WTC11 (cell line): Measurements from ENCODE around the gene MT2A. TPM values are rescaled to one million over a fixed set of nuclear protein-coding genes. Genes with fewer than 3 reads are reported as not detected.

ENCODE experiments used
- ATAC-seq: fragments of 200-7000 bp; cut with Tn5 transposase; 2 replicates; pipeline ENCODE4 v1.10.0; 2021; ENCODE audit warnings: mild to moderate bottlenecking, moderate library complexity
- CTCF ChIA-PET: fragments of 300-600 bp; sonication (Branson Sonifier 250); formaldehyde crosslinking; loops from one replicate; lab custom pipeline; 2021; ENCODE audit warnings: antibody characterized with exemption; lab: Charles Lee
- POLR2A ChIA-PET: fragments of 350-600 bp; sonication (Branson Sonifier 250); formaldehyde crosslinking; loops from one replicate; lab custom pipeline; 2021; ENCODE audit warnings: antibody characterized with exemption; lab: Charles Lee
- DNase-seq: peaks from one replicate; pipeline ENCODE4 v3.0.0; 2021; ENCODE audit warnings: low spot score
- H3K27ac Mint-ChIP-seq: 2 replicates; pipeline ENCODE4 v1.8.0; 2021; ENCODE audit warnings: mixed read lengths
- H3K27me3 Mint-ChIP-seq: 2 replicates; pipeline ENCODE4 v1.8.0; 2021; ENCODE audit warnings: low read depth, mild to moderate bottlenecking, moderate library complexity, mixed read lengths
- H3K36me3 Mint-ChIP-seq: 2 replicates; pipeline ENCODE4 v1.8.0; 2021; ENCODE audit warnings: mixed read lengths
- H3K4me1 Mint-ChIP-seq: 2 replicates; pipeline ENCODE4 v1.8.0; 2022; ENCODE audit warnings: mixed read lengths
- H3K4me3 Mint-ChIP-seq: 2 replicates; pipeline ENCODE4 v1.8.0; 2021; ENCODE audit warnings: mild to moderate bottlenecking, moderate library complexity, mixed read lengths
- H3K9me3 Mint-ChIP-seq: 2 replicates; pipeline ENCODE4 v1.8.0; 2021; ENCODE audit warnings: mixed read lengths
- ATF1 ChIP-seq: sonication (generic); formaldehyde crosslinking; IDR thresholded peaks from 2 replicates; pipeline ENCODE4 v1.8.1; 2023; ENCODE audit warnings: mild to moderate bottlenecking, moderate library complexity, missing genetic modification reagents
- ATF2 ChIP-seq: sonication (generic); formaldehyde crosslinking; IDR thresholded peaks from 2 replicates; pipeline ENCODE4 v1.8.1; 2022; ENCODE audit warnings: low read depth, missing genetic modification reagents, borderline replicate concordance
- FOXK1 ChIP-seq: sonication (generic); formaldehyde crosslinking; IDR thresholded peaks from 2 replicates; pipeline ENCODE4 v1.8.0; 2022; ENCODE audit warnings: mild to moderate bottlenecking, moderate library complexity, missing genetic modification reagents
- IRF1 ChIP-seq: sonication (generic); formaldehyde crosslinking; IDR thresholded peaks from 2 replicates; pipeline ENCODE4 v1.8.0; 2023; ENCODE audit warnings: missing genetic modification reagents
- MAX ChIP-seq: sonication (generic); formaldehyde crosslinking; IDR thresholded peaks from 2 replicates; pipeline ENCODE4 v1.8.0; 2022; ENCODE audit warnings: mild to moderate bottlenecking, missing genetic modification reagents
- NFE2L1 ChIP-seq: sonication (generic); formaldehyde crosslinking; IDR thresholded peaks from 2 replicates; pipeline ENCODE4 v1.8.1; 2023; ENCODE audit warnings: missing genetic modification reagents
- OVOL2 ChIP-seq: fragments of 250-450 bp; sonication (Bioruptor Pico); IDR thresholded peaks from 2 replicates; pipeline ENCODE4 v1.9.0; 2021; ENCODE audit warnings: mild to moderate bottlenecking, borderline replicate concordance
- RELA ChIP-seq: sonication (generic); formaldehyde crosslinking; IDR thresholded peaks from 2 replicates; pipeline ENCODE4 v1.8.1; 2022; ENCODE audit warnings: missing genetic modification reagents, mild to moderate bottlenecking, borderline replicate concordance
- TEAD1 ChIP-seq: sonication (generic); formaldehyde crosslinking; IDR thresholded peaks from 2 replicates; pipeline ENCODE4 v1.8.0; 2022; ENCODE audit warnings: mild to moderate bottlenecking, missing genetic modification reagents
- TP53 ChIP-seq: sonication (generic); formaldehyde crosslinking; IDR thresholded peaks from 2 replicates; pipeline ENCODE4 v1.8.1; 2023; ENCODE audit warnings: mild to moderate bottlenecking, missing genetic modification reagents
- USF2 ChIP-seq: sonication (generic); formaldehyde crosslinking; IDR thresholded peaks from 2 replicates; pipeline ENCODE4 v1.8.1; 2023; ENCODE audit warnings: mild to moderate bottlenecking, missing genetic modification reagents, moderate library complexity
- ZNF138 ChIP-seq: sonication (generic); formaldehyde crosslinking; conservative IDR thresholded peaks from 2 replicates; pipeline ENCODE4 v1.8.1; 2022; ENCODE audit warnings: mild to moderate bottlenecking, moderate library complexity, missing genetic modification reagents
- ZNF219 ChIP-seq: sonication (generic); formaldehyde crosslinking; IDR thresholded peaks from 2 replicates; pipeline ENCODE4 v1.8.0; 2023; ENCODE audit warnings: missing genetic modification reagents, mild to moderate bottlenecking, borderline replicate concordance
- ZNF232 ChIP-seq: sonication (generic); formaldehyde crosslinking; IDR thresholded peaks from 2 replicates; pipeline ENCODE4 v1.8.0; 2022; ENCODE audit warnings: mild to moderate bottlenecking, missing genetic modification reagents
- ZNF263 ChIP-seq: sonication (generic); formaldehyde crosslinking; IDR thresholded peaks from 2 replicates; pipeline ENCODE4 v1.8.1; 2022; ENCODE audit warnings: low read depth, mild to moderate bottlenecking, moderate library complexity, missing genetic modification reagents
- ZNF425 ChIP-seq: fragments of 250-450 bp; sonication (Bioruptor Pico); conservative IDR thresholded peaks from 2 replicates; pipeline ENCODE4 v1.9.0; 2021; ENCODE audit warnings: mild to moderate bottlenecking
- total RNA-seq: library from RNA; stranded (reverse); gene quantifications from 3 replicates; pipeline ENCODE4 v1.2.3, GENCODE V29; 2021
- TF ChIP-seq, protein P1 (sequence below): sonication (generic); formaldehyde crosslinking; IDR thresholded peaks from 2 replicates; pipeline ENCODE4 v1.8.0; 2023; ENCODE audit warnings: missing genetic modification reagents, mild to moderate bottlenecking, borderline replicate concordance
- TF ChIP-seq, protein P2 (sequence below): sonication (generic); formaldehyde crosslinking; IDR thresholded peaks from 2 replicates; pipeline ENCODE4 v1.8.1; 2023; ENCODE audit warnings: mild to moderate bottlenecking, missing genetic modification reagents
- TF ChIP-seq, protein P3 (sequence below): fragments of 250-450 bp; sonication (Bioruptor Pico); IDR thresholded peaks from 2 replicates; pipeline ENCODE4 v1.9.0; 2021; ENCODE audit warnings: mild to moderate bottlenecking

The MT2A gene
- total RNA-seq, 1 experiment from 2014 or later = 139 TPM

DNA sequence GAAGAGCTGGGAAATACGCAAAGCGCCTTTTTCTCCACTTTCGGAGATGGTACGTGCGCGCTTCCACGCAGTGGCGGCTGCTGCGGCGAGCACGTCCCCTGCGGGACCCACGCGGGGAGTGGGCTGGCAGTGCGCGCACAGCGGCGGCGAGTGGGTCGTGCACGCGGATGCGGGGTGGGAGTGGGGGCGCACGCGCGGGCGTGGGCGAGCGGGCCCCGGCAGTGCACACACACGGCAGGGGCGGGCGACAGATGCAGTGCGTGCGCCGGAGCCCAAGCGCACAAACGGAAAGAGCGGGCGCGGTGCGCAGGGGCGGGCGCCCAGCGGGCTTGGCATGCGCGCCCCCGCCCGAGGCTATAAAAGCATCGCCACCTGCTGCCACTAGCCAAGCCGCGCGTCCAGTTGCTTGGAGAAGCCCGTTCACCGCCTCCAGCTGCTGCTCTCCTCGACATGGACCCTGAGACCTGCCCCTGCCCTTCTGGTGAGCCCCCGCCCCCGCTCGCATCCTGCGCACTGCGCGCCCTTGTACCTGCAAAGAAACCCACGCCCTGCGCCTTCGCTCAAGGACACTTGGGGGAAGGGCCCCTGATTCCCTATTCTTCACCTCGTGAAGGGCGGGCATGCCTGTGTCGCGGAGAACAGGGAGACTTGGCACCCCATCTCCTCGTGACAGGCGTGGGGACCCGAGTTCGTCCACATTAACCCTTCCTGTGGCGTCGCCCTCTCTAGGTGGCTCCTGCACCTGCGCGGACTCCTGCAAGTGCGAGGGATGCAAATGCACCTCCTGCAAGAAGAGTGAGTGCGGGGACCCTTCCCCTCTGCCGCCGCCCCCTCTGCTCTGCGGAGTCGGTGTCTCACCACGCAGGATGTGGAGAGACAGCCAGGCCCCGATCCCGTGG is 19.0 kb upstream of the MT2A start, which contains the start of gene MT3:
Gene MT3 (plus strand): TSS at position 388 of the 899 bp plus-strand sequence. CDS start 63 bp downstream, at position 451.
- peaks cover 14% of the 10 kb centered on the region for H3K4me1 Mint-ChIP-seq
- peaks cover 77% of the 10 kb centered on the region for H3K27me3 Mint-ChIP-seq
- peak within 1 kb of the TSS; percentile 83 for H3K4me3 Mint-ChIP-seq
- no peaks in the 10 kb centered on the region for H3K9me3 Mint-ChIP-seq
- H3K36me3 Mint-ChIP-seq = no peaks in the 10 kb centered on the region
- peak; percentile 82 for ATAC-seq
- ChIA-PET POLR2A (interaction anchor here (1.2 kb wide), 1 partner anchor 42 kb away, joined by 3 read pairs; no protein-coding TSS in a partner anchor), CTCF (interaction anchor here (0.6 to 2.0 kb wide), 3 partner anchors 11 to 31 kb away, joined by 3 to 9 read pairs (median 3); no protein-coding TSS in a partner anchor)
- DNase-seq = peak; percentile 66
- no peak within 1 kb of the TSS for H3K27ac Mint-ChIP-seq
- no peak for TF ChIP-seq OVOL2
- TF ChIP-seq RELA (CRISPR knock-in tag) = no peak
- TF ChIP-seq, protein P1, sequence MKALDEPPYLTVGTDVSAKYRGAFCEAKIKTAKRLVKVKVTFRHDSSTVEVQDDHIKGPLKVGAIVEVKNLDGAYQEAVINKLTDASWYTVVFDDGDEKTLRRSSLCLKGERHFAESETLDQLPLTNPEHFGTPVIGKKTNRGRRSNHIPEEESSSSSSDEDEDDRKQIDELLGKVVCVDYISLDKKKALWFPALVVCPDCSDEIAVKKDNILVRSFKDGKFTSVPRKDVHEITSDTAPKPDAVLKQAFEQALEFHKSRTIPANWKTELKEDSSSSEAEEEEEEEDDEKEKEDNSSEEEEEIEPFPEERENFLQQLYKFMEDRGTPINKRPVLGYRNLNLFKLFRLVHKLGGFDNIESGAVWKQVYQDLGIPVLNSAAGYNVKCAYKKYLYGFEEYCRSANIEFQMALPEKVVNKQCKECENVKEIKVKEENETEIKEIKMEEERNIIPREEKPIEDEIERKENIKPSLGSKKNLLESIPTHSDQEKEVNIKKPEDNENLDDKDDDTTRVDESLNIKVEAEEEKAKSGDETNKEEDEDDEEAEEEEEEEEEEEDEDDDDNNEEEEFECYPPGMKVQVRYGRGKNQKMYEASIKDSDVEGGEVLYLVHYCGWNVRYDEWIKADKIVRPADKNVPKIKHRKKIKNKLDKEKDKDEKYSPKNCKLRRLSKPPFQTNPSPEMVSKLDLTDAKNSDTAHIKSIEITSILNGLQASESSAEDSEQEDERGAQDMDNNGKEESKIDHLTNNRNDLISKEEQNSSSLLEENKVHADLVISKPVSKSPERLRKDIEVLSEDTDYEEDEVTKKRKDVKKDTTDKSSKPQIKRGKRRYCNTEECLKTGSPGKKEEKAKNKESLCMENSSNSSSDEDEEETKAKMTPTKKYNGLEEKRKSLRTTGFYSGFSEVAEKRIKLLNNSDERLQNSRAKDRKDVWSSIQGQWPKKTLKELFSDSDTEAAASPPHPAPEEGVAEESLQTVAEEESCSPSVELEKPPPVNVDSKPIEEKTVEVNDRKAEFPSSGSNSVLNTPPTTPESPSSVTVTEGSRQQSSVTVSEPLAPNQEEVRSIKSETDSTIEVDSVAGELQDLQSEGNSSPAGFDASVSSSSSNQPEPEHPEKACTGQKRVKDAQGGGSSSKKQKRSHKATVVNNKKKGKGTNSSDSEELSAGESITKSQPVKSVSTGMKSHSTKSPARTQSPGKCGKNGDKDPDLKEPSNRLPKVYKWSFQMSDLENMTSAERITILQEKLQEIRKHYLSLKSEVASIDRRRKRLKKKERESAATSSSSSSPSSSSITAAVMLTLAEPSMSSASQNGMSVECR = no peak
- TF ChIP-seq, protein P2, sequence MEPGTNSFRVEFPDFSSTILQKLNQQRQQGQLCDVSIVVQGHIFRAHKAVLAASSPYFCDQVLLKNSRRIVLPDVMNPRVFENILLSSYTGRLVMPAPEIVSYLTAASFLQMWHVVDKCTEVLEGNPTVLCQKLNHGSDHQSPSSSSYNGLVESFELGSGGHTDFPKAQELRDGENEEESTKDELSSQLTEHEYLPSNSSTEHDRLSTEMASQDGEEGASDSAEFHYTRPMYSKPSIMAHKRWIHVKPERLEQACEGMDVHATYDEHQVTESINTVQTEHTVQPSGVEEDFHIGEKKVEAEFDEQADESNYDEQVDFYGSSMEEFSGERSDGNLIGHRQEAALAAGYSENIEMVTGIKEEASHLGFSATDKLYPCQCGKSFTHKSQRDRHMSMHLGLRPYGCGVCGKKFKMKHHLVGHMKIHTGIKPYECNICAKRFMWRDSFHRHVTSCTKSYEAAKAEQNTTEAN = 0 out of 2 replicates have a peak, but pooled peaks have one; percentile 60
- TF ChIP-seq ZNF219 (CRISPR knock-in tag) = no peak
- TF ChIP-seq IRF1 (CRISPR knock-in tag) = no peak
- TF ChIP-seq TEAD1 (CRISPR knock-in tag) = no peak
- 0 out of 2 replicates have a peak, but pooled peaks have one; percentile 7 for TF ChIP-seq USF2 (CRISPR knock-in tag)
- TF ChIP-seq FOXK1 (CRISPR knock-in tag) = 0 out of 2 replicates have a peak, but pooled peaks have one; percentile 45
- 0 out of 2 replicates have a peak, but pooled peaks have one; percentile 45 for TF ChIP-seq MAX (CRISPR knock-in tag)
- TF ChIP-seq ZNF425 = no peak
- TF ChIP-seq TP53 = no peak
- no peak for TF ChIP-seq ATF2
- TF ChIP-seq ZNF232 = no peak
- TF ChIP-seq ZNF263 (CRISPR knock-in tag) = no peak
- 0 out of 2 replicates have a peak, but pooled peaks have one; percentile 24 for TF ChIP-seq ZNF138 (CRISPR knock-in tag)
- no peak for TF ChIP-seq ATF1 (CRISPR knock-in tag)
- TF ChIP-seq NFE2L1 (CRISPR knock-in tag) = peak; percentile 40; the same call in 1 of the 2 replicates
- TF ChIP-seq, protein P3, sequence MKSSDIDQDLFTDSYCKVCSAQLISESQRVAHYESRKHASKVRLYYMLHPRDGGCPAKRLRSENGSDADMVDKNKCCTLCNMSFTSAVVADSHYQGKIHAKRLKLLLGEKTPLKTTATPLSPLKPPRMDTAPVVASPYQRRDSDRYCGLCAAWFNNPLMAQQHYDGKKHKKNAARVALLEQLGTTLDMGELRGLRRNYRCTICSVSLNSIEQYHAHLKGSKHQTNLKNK (CRISPR knock-in tag) = no peak
